HepG2 (cell line): ENCODE measurements around the gene CDH13. TPM values are rescaled to one million over a fixed set of nuclear protein-coding genes. Genes with fewer than 3 reads are reported as not detected.

Source experiments
- ATAC-seq: fragments of 200-7000 bp; cut with Tn5 transposase; 3 replicates; pipeline ENCODE4 v1.9.1; 2020; ENCODE audit warnings: mild to moderate bottlenecking, moderate library complexity
- BruUV-seq: library from RNA; stranded (reverse); fragments of 400-500 nt; replicated peaks from 2 replicates; lab custom pipeline; 2021; lab: Mats Ljungman, UMichigan
- CTCF ChIA-PET: fragments of 300-600 bp; formaldehyde crosslinking; extraction: SDS; loops from one replicate; lab custom pipeline; 2021; ENCODE audit warnings: low total read pairs, inconsistent platforms, low intra/inter-chr PET ratio; lab: Yijun Ruan, JAX
- POLR2A ChIA-PET: fragments of 350-600 bp; sonication (Branson Sonifier 250); formaldehyde crosslinking; loops from one replicate; lab custom pipeline; 2020; ENCODE audit warnings: antibody characterized with exemption, inconsistent platforms; lab: Yijun Ruan, JAX
- DNase-seq: peaks from one replicate; pipeline ENCODE4 v3.0.0-alpha.2; 2015; ENCODE audit warnings: low spot score
- FAIRE-seq: peaks from 3 replicates; lab custom pipeline; 2011; peaks lifted over from hg19 to GRCh38; lab: Jason Lieb, UNC
- H2AFZ ChIP-seq: one replicate; pipeline ENCODE4 v1.6.1; 2011; ENCODE audit warnings: low read length, inconsistent platforms
- H3K27ac ChIP-seq: fragments of 300-600 bp; 3 replicates; pipeline ENCODE4 v1.8.0; 2011; ENCODE audit warnings: mixed run types, mild to moderate bottlenecking, mixed read lengths, low read length, inconsistent platforms; ENCODE audit not compliant: insufficient read depth; ENCODE audit errors: extremely low read length
- H3K27me3 ChIP-seq, 2 experiments: fragments of 200-600 bp in 1 of 2; 2 replicates in 1 of 2; 3 replicates in 1 of 2; pipeline versions ENCODE4 v1.6.0 to v1.8.0; 2011; ENCODE audit warnings: low read length in 2 of 2, mild to moderate bottlenecking in 2 of 2, moderate library complexity in 2 of 2, inconsistent platforms in 1 of 2; ENCODE audit not compliant: insufficient read depth in 2 of 2, control insufficient read depth in 1 of 2
- H3K36me3 ChIP-seq, 2 experiments: fragments of 200-600 bp in 1 of 2; replicated peaks in 1 of 2; 2 replicates in 1 of 2; 3 replicates in 1 of 2; pipeline versions ENCODE4 v1.5.1 to v1.8.0; 2011; ENCODE audit warnings: low read length in 2 of 2, inconsistent platforms in 1 of 2; ENCODE audit not compliant: insufficient read depth in 2 of 2, control insufficient read depth in 1 of 2
- H3K4me1 ChIP-seq: 2 replicates; pipeline ENCODE4 v1.5.1; 2012; ENCODE audit warnings: low read length, inconsistent platforms; ENCODE audit not compliant: insufficient read depth
- H3K4me2 ChIP-seq: 2 replicates; pipeline ENCODE4 v1.6.0; 2011; ENCODE audit warnings: low read depth, low read length, inconsistent platforms
- H3K4me3 ChIP-seq, 3 experiments: fragments of 200-600 bp in 1 of 3; sonication (generic), shearing (Covaris generic) in 1 of 3; replicated peaks in 1 of 3; 2 replicates each; pipeline ENCODE4 v1.5.1; 2011 to 2016; ENCODE audit warnings: low read length in 3 of 3, inconsistent platforms in 2 of 3, low read depth in 2 of 3, mild to moderate bottlenecking in 2 of 3, control low read depth in 1 of 3, mixed read lengths in 1 of 3; ENCODE audit not compliant: insufficient read depth in 1 of 3
- H3K79me2 ChIP-seq: one replicate; pipeline ENCODE4 v1.6.1; 2011; ENCODE audit warnings: low read length, inconsistent platforms; ENCODE audit not compliant: insufficient read depth
- H3K9ac ChIP-seq: 2 replicates; pipeline ENCODE4 v1.6.0; 2011; ENCODE audit warnings: mild to moderate bottlenecking, low read depth, low read length, inconsistent platforms; ENCODE audit not compliant: insufficient read depth
- H3K9me3 ChIP-seq: 2 replicates; pipeline ENCODE4 v1.5.1; 2012; ENCODE audit warnings: mild to moderate bottlenecking, low read length
- H4K20me1 ChIP-seq: 2 replicates; pipeline ENCODE4 v1.6.0; 2011; ENCODE audit warnings: inconsistent platforms, mild to moderate bottlenecking, low read length, moderate library complexity; ENCODE audit not compliant: insufficient read depth
- ARHGAP35 ChIP-seq: sonication (generic); formaldehyde crosslinking; IDR thresholded peaks from 2 replicates; pipeline ENCODE4 v1.9.0; 2022; ENCODE audit warnings: mild to moderate bottlenecking, inconsistent platforms, moderate library complexity, missing genetic modification reagents, borderline replicate concordance
- EZH2 ChIP-seq: conservative IDR thresholded peaks from 2 replicates; pipeline ENCODE4 v1.6.1; 2012; ENCODE audit warnings: mild to moderate bottlenecking, low read depth, low read length, moderate library complexity
- ZNF329 ChIP-seq: sonication (generic); formaldehyde crosslinking; IDR thresholded peaks from 2 replicates; pipeline ENCODE4 v1.9.0; 2021; ENCODE audit warnings: low read depth, mild to moderate bottlenecking, missing genetic modification reagents
- ZNF337 ChIP-seq: sonication (generic); formaldehyde crosslinking; IDR thresholded peaks from 2 replicates; pipeline ENCODE4 v1.5.1; 2020; ENCODE audit warnings: missing genetic modification reagents, low read depth, mild to moderate bottlenecking, borderline replicate concordance
- ZNF616 ChIP-seq: sonication (generic); formaldehyde crosslinking; IDR thresholded peaks from 2 replicates; pipeline ENCODE4 v1.5.0; 2020; ENCODE audit warnings: low read depth, mild to moderate bottlenecking, missing genetic modification reagents
- ZNF703 ChIP-seq: sonication (generic); formaldehyde crosslinking; IDR thresholded peaks from 2 replicates; pipeline ENCODE4 v1.5.1; 2020; ENCODE audit warnings: missing genetic modification reagents, mild to moderate bottlenecking, moderate library complexity, borderline replicate concordance
- ZNF75D ChIP-seq: sonication (generic); formaldehyde crosslinking; IDR thresholded peaks from 2 replicates; pipeline ENCODE4 v1.8.1; 2023; ENCODE audit warnings: missing genetic modification reagents, mild to moderate bottlenecking, borderline replicate concordance
- ZSCAN12 ChIP-seq: sonication (generic); formaldehyde crosslinking; IDR thresholded peaks from 2 replicates; pipeline ENCODE4 v1.9.0; 2021; ENCODE audit warnings: mild to moderate bottlenecking, missing genetic modification reagents
- WGBS: methylation state at CpG from one replicate; pipeline ENCODE4 v1.1.6; 2017; ENCODE audit warnings: low lambda C conversion rate; 5-methylcytosine and 5-hydroxymethylcytosine counted together
- in situ Hi-C: cut with HindIII; loops from 2 replicates; pipeline ENCODE4 v1.10.0; 2017; ENCODE audit warnings: low pct_unique_long_range_greater_than_20kb; ENCODE audit not compliant: extremely low pct_ligation_motif_present
- intact Hi-C: fragments of 100-400 bp; cut with micrococcal nuclease; formaldehyde crosslinking; loops from one replicate; pipeline ENCODE4 v1.10.0; 2022; ENCODE audit not compliant: unreplicated experiment
- polyA plus RNA-seq, 8 experiments: library from polyadenylated mRNA; depleted of rRNA in 3 of 8; stranded (reverse) in 7 of 8; unstranded in 1 of 8; fragments of >200 nt; fragmentation: Illumina TruSeq in 4 of 8; extraction: Trizol in 4 of 8; gene quantifications; 2 replicates each; pipeline versions ENCODE4 v1.2.1 to v1.2.3, GENCODE V29; 2011 to 2016; ENCODE audit warnings: low read depth in 4 of 8, missing spikeins in 1 of 8, mixed read lengths in 1 of 8; ENCODE audit not compliant: insufficient read depth in 1 of 8
- total RNA-seq, 5 experiments: library from RNA; depleted of rRNA; stranded (reverse); fragments of >200 nt; fragmentation: Illumina TruSeq; extraction: Trizol; gene quantifications; 2 replicates each; pipeline ENCODE4 v1.2.3, GENCODE V29; 2016; ENCODE audit warnings: low read depth in 1 of 5
- TF ChIP-seq, protein P1 (sequence below): IDR thresholded peaks from 2 replicates; pipeline ENCODE4 v1.6.1; 2016; ENCODE audit warnings: mild to moderate bottlenecking, missing biosample characterization, missing genetic modification reagents
- TF ChIP-seq, protein P2 (sequence below): sonication (generic); formaldehyde crosslinking; IDR thresholded peaks from 2 replicates; pipeline ENCODE4 v1.4.0; 2020; ENCODE audit warnings: missing genetic modification reagents

Gene CDH13
- total and polyA plus RNA-seq, 2 of the 13 experiments (the other 11 are each of a cell fraction or from before 2014, with no cell fraction given): not detected

DNA sequence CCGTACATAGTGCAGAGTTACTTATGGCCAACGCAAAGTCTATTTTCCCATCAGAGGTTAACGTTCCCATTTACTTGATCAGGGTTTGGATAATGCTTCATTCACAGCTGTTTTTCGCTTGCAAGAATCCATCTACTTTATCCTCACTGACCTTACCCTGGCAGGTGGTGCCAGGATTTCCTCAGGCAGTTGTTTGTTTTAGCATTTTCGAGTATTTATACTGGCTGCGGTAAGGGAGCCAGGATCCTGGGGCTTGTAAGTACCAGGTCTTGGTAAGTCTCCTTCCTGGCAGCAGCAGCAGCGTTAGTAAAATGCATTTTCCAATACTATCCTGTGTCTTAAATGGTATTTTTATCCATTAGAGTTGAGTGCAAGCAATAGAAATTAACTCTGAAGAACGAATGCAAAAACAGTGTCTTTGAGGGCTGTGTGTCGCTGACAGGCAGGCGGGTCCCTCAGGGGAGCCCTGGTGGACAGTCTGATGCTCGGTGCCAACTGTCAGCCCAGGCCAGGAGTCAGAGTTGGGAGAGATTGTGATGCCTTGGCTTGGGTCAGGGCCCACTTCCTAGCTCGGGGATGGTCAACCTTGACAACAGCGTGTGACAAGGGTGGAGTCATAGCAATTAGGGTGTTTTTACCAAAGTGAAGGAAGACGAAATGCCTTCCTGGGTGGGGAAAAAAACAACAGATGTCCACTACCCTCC lies 1088.6 kb downstream of the CDH13 start:
- TF ChIP-seq ARHGAP35 (CRISPR knock-in tag) (no peak), ZNF329 (CRISPR knock-in tag) (no peak), ZNF703 (CRISPR knock-in tag) (no peak), EZH2 (no peak), ZNF337 (CRISPR knock-in tag) (no peak), ZNF616 (no peak), ZSCAN12 (no peak), ZNF75D (CRISPR knock-in tag) (no peak)
- TF ChIP-seq, protein P1, sequence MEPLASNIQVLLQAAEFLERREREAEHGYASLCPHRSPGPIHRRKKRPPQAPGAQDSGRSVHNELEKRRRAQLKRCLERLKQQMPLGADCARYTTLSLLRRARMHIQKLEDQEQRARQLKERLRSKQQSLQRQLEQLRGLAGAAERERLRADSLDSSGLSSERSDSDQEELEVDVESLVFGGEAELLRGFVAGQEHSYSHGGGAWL (CRISPR knock-in tag): no peak
- TF ChIP-seq, protein P2, sequence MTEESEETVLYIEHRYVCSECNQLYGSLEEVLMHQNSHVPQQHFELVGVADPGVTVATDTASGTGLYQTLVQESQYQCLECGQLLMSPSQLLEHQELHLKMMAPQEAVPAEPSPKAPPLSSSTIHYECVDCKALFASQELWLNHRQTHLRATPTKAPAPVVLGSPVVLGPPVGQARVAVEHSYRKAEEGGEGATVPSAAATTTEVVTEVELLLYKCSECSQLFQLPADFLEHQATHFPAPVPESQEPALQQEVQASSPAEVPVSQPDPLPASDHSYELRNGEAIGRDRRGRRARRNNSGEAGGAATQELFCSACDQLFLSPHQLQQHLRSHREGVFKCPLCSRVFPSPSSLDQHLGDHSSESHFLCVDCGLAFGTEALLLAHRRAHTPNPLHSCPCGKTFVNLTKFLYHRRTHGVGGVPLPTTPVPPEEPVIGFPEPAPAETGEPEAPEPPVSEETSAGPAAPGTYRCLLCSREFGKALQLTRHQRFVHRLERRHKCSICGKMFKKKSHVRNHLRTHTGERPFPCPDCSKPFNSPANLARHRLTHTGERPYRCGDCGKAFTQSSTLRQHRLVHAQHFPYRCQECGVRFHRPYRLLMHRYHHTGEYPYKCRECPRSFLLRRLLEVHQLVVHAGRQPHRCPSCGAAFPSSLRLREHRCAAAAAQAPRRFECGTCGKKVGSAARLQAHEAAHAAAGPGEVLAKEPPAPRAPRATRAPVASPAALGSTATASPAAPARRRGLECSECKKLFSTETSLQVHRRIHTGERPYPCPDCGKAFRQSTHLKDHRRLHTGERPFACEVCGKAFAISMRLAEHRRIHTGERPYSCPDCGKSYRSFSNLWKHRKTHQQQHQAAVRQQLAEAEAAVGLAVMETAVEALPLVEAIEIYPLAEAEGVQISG (CRISPR knock-in tag): no peak
- TF ChIP-seq, all 625 proteins: peak for 0
- Histone ChIP-seq H3K9me3 (no peaks in the 10 kb centered on the region), H3K4me1 (no peaks in the 10 kb centered on the region), H3K4me3 (no peak overlapping the region), H3K27ac (no peak overlapping the region), H3K79me2 (no peaks in the 10 kb centered on the region), H3K4me2 (no peak overlapping the region), H3K9ac (no peak overlapping the region), H4K20me1 (no peaks in the 10 kb centered on the region), H2AFZ (no peak overlapping the region), H3K27me3 (peaks cover 0 to 11% of the 10 kb centered on the region in 2 experiments; a peak in 2 of 5 replicates), H3K36me3 (no peaks in the 10 kb centered on the region)
- ChIA-PET CTCF (no interaction called here), POLR2A (no interaction called here)
- intact Hi-C loops: no loop called here
- no peak for DNase-seq
- BruUV-seq: no TSS peak
- in situ Hi-C loops: no loop called here
- 24% methylated on average over 14 of the region's 14 CpGs for WGBS
- FAIRE-seq: no peak
- ATAC-seq: peak; percentile 32; the same call in 1 of the 3 replicates
